Measurements from ENCODE around the gene OR1L4.

The OR1L4 gene, protein sequence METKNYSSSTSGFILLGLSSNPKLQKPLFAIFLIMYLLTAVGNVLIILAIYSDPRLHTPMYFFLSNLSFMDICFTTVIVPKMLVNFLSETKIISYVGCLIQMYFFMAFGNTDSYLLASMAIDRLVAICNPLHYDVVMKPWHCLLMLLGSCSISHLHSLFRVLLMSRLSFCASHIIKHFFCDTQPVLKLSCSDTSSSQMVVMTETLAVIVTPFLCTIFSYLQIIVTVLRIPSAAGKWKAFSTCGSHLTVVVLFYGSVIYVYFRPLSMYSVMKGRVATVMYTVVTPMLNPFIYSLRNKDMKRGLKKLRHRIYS

DNA sequence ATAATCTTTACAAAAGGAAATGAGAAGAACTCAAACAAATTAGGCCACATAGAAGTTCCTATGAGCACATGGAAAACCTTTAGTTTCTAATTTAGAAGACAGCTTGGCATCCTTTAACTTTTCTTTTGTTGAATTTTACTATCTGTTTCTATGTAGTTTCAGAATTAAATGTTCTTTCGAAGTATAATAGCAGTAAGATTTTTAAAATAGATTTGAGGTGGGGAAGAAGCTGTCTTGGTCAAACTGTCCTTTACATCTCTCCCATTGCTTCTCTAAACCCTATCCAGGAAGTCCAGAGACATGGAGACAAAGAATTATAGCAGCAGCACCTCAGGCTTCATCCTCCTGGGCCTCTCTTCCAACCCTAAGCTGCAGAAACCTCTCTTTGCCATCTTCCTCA lies at the start of gene OR1L4:
Gene OR1L4, plus strand, starts transcription at position 301 of the 400 bp plus-strand sequence. Its CDS starts 0 bp downstream, at position 301.
- no peak for DNase-seq (ENCODE audit: low read depth in 2 of 2)

DNA sequence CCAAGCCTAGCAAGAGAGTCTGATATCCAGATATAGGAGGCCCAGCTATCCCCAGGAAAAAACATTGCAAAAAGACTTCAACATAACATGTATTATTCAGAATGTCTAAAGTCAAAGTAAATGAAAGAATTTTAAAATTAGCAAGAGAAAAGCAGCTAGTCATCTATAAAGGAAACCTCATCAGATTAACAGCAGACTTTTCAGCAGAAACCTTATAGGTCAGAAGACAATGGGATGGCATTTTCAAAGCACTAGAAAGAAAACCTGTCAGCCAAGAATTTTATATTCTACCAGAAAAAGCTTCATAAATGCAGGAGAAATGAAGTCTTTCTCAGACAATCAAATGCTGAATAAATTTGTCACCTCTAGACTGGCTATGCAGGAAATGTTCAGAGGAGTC lies 38.9 kb upstream of the OR1L4 start:
- DNase-seq (ENCODE audit: low read depth in 2 of 2): no peak

DNA sequence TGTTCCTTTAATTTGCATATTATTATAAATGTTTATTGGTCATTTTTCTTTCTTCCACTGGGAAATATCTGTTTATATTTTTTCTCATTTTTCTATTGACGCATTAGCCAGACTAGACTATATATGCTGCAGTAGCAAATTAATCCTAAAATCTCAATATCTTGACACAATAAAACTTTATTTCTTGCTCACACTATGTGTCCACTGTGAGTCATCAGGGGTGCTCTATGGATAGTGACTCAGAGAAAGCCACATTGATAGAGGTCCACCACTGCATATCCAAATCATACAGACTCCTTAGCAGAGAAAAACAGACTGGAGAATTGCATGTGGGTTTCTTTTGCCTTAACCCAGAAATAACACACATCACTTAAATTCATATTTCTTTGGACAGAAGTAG lies 28.1 kb upstream of the OR1L4 start:
- no peak for DNase-seq (ENCODE audit: low read depth in 2 of 2)

DNA sequence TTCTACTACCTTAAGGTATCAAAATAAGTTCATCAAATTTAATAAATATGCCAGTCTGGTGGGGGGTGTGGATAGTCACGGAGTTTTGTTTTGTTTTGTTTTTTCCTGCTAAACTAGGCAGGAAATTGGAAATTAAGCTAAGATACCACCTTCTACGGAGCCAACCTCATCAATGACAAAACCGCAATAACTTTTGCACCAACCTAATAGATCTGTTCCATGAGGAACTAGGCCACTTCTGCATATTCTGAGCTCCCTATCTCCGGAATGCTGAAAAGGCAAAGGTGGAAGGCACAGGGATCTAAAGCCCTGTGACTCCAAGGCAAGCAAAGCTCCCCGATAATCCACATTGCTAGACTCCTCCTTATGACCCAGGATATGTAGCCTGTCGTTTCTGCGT lies 5.8 kb upstream of the OR1L4 start:
- DNase-seq (ENCODE audit: low read depth in 2 of 2): no peak

DNA sequence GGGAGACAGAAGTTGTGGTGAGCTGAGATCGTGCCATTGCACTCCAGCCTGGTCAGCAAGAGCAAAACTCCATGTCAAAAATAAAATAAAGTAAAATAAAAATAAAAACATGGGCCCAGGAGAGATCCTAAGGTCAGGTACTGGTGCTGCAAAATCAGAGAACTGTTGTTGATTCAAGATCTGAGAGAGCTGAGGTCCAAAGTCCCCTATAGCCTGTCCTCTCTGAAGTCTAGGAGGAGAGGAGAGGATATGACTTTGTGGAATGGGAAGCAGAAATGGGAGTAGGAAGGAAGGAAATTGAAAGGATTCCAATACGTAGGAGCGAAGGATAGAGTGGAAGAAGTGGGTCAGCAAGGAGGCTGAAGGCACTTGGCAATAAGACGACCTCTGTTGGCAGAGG lies 4.6 kb upstream of the OR1L4 start:
- no peak for DNase-seq (ENCODE audit: low read depth in 2 of 2)

DNA sequence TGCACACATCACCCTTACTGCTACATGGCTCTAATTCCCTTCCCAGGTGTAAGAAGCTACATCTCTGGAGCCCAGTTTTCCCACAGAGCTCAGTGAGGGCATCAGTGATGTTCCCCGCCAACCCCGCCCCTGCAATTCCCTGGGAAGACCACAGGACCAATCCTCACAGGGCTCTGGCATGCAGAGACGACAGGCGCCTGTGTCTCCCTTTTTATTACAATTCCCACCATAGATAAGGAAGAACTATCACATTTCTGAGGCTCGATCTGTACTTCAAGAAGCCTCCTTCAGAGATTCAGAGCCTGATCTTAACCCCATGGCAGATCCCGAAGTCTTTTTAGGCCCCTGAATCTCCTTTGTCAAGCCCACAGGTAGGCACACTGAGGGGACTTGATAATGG lies 18.2 kb downstream of the OR1L4 start, which contains the start of gene OR1L6:
Gene OR1L6, plus strand, starts transcription at position 301 of the 400 bp plus-strand sequence. CDS start 7,545 bp downstream, outside the sequence.
- no peak for DNase-seq (ENCODE audit: low read depth in 2 of 2)

DNA sequence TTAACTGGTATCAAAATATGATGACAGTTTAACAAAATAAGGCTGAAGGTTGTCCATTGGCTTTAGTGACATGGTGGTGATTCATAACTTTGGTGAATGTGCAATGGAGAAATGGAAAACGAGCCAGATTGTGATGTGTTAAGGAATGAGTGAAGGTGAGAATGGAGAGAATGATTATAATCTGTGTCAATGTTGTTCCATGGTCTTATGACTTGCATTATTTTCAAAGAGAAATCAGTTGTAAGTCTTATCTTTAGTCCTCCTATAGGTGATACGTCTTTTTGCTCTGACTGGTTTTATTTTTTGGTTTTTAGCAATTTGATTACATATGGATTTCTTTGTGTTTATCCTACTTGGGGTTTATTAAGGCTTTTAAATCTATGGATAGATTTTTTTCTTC lies 31.0 kb downstream of the OR1L4 start:
- DNase-seq (ENCODE audit: low read depth in 2 of 2): no peak

DNA sequence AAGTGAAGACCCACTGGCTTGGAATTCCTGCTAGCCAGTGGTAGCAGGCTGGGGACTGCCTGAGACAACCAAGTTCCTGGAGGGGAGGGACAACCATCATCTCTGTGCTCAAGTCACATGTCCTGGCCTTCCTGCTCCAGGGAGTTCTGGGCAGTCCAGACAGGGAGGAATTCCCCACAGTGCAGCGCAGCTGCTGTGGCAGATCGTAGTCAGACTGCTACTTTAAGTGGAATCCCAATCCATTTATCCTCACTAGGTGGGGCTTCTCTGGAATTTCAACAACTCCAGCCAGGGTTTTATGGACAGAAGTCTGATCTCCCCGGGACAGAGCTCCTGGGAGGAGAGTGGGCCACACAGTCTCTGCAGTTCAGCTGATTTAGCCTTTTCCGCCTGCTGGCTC lies 44.0 kb downstream of the OR1L4 start:
- no peak for DNase-seq (ENCODE audit: low read depth in 2 of 2)
